IPS-NIHi7 (cell line): ENCODE results near the gene IQUB.
"Not testable (repeated sequence)": the region's sequence is repeated elsewhere in the genome, so short reads cannot be mapped to it uniquely, and the experiment has no call there.

Experiments
- DNase-seq: peaks from one replicate; pipeline ENCODE4 v3.0.0; 2012; ENCODE audit warnings: mixed read lengths; ENCODE audit errors: extremely low spot score

Gene IQUB

DNA sequence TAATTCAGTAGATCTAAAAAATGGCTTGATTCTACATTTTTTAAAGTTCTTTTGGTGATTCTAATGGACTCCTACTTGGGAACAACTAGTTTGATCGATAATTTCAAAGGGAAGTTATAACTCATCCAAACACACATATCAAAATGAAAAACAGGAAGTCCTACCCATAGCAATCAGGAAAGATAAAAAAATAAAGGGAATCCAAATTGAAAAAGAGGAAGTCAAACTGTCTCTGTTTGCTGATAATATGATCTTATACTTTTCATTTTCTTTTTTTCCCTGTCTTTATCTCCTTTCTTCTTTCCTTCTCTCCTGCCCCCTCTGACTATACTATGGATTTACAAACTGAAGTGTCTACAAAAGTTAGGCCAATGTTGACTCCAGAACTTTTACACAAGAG is 118.8 kb downstream of the IQUB start:
- no peak for DNase-seq

DNA sequence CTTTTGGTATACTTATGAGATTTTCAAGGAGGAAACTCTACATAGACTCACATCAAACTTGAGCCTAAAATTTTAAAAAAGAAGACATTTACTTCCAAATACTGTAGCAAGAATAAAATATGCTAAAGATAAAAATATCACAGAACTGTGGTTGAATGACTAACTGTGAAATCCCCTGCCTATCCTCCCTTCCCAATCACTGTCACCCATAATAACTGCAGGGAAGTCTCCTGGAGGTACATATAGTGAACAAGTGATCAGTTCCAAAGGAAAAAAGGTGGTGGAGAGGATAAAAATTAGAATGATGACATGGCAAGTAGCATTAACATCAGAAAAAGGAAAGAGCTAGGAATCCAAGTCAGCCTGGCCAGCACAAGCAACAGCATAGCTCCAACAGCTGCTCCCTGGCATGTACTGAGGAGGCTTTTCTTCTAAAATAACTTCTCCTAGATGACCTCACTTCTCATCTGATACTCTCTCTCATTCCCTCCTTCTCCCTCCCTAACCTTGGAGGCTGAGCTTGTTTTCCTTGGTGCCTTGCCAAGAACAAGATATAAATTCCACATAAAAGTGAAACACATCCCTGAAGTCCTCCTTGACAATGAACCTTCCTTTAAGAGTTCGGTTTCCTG is 124.0 kb downstream of the IQUB start:
- no peak for DNase-seq

GRCh38 chr7:123407951-123408350 is 126.4 kb downstream of the IQUB start:
- DNase-seq: not testable (repeated sequence)
